CD4-positive, alpha-beta T cell treated with Interleukin-12 subunit alpha and Interleukin-12 subunit beta, for 1 hour (primary cell): ENCODE data around the gene KDM4E.

Experiments
- DNase-seq: peaks from one replicate; pipeline ENCODE4 v3.0.0-alpha.2; 2020

The KDM4E gene

DNA sequence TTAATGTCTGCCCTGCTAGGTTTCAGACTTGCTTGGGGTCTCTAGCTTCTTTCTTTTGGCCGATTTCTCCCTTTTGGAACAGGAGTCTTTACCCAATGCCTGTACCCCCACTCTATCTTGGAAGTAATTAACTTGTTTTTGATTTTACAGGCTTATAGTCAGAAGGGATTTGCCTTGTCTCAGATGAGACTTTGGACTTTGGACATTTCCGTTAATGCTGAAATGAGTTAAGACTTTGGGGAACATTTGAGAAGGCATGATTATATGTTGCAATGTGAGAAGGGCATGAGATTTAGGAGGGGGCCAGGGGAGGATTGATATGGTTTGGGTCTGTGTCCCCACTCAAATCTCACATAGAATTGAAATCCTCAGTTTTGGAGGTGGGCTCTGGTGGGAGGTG, 29.3 kb downstream of the KDM4E start:
- DNase-seq: no peak

GRCh38 chr11:95055283-95055897, 30.3 kb downstream of the KDM4E start:
- DNase-seq: no peak

DNA sequence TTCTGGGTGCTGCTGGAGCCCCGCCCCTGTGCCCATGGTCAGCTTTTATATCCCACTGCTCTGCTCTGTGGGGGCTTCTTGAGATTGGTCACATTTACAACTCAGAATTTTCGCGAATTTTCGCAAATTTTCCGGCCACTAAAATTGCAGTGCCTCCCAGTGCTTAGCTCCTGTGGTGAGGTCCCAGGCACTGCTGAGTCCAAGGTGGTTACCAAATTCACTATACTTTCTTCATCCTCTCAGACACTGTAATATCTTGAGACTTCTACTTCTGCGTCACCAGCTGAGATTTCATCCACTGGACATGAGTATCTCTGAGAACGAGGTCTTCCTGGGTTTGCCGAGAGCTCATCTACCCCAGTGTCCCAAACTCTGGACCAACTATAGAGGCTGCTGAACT, 32.9 kb downstream of the KDM4E start:
- DNase-seq: no peak

DNA sequence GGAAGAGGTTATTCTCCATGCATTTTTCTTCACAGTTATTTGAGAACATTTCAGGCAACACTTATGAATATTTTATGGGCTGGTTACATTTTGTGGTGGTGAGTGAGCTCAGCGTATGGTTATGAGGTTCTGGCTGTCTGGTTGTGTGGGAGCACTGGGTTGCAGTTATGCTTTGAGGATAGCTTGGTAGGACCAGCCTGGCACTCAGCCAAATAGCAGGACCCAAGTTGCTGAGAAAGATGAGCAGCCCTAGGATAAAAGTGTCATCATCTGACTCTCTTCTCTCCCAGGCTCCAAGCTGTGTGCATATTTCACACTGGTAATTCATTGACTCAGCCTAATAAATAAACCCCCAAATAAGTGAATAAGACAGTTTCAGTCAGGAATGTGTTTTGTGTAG, 33.6 kb downstream of the KDM4E start:
- DNase-seq: no peak

DNA sequence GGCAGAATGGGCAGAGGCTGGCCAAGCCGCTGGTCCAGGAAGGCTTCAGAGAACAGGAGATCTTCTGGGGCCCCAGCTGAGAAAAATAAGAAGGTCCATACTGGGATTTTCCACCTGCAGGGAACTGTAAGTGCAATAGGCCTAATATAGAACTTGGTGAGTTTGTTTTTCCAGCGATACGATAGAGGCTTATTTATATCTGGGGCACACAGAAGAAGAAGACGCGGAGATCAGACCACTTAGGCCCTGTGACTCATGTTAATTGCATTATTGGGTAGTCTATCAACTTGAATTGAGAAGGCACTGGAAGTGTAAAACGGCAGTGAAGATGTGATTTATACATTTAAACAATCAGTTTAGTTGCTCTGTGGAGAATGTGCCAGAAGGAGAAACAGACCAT, 34.0 kb downstream of the KDM4E start:
- DNase-seq: no peak

DNA sequence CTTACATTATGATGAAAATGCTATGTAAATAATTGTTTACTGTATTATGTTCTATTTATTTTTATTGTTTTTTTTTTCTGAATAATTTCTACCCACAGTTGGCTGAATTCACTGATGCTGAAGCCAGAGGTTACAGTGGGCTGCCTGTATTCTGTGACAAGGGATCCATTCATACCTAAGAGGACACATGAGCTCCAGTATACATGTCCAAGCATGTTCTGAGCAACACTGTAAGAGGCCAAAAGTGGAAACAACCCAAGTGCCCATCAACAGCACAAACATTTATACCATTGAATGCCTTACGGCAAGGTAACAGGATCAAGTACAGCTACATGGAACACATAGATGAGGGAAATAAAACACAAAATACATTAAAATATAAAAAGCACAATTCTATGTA, 40.3 kb downstream of the KDM4E start:
- DNase-seq: no peak

- DNase-seq: no peak
These were observed 41.6 kb downstream of the KDM4E start, which contains the start of gene SRSF8 for GRCh38 chr11:95066716-95067038. TSS of gene SRSF8 (plus strand) at chr11:95066919. CDS start at chr11:95067227, 308 bp downstream.

- DNase-seq: peak; percentile 76
These were observed 42.2 kb downstream of the KDM4E start for GRCh38 chr11:95067039-95067840.

GRCh38 chr11:95067841-95068219, 42.8 kb downstream of the KDM4E start:
- no peak for DNase-seq

- DNase-seq: peak; percentile 87
These were observed 43.5 kb downstream of the KDM4E start for GRCh38 chr11:95068549-95068948.

- no peak for DNase-seq
These were observed 45.4 kb downstream of the KDM4E start for GRCh38 chr11:95070471-95070870.

- DNase-seq: no peak
These were observed 47.9 kb downstream of the KDM4E start for GRCh38 chr11:95072948-95073347.

DNA sequence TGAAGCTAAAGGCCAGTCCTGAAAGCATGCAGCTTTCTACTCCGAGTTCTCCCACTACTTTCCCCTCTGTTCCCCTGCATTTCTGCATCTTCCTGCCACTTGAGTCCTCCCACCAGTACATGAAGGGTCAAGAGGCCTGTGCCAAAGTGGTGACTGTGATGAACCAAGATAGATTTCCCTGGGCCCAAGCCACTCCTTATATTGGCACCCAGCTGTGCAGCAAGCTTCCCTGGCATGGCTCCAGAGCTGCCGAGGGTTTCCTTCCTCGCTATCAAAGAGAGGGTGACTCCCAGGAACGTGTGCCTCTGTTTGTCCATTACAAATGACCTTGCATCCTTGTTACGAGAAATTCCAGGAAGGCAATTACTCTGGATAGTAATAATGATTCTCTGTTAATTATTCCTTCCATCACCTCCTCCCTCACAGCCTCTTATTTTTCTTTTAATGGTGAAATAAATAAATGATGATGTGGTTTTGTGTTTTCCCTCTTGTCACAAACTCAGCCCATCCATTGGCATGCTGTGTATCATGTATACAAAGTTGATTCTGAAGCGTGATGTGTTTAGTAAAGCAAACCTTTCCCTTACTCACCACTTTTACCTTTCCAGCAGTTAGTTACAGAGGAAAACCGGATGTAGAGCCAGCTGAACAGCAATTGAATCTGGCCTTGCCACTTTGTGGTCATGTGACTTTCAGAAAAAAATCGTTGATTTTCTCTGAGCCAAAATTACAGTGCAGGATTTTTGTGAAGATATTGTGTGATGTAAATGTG, 49.9 kb downstream of the KDM4E start:
- DNase-seq: no peak

GRCh38 chr11:95076416-95076815, 51.4 kb downstream of the KDM4E start:
- no peak for DNase-seq

DNA sequence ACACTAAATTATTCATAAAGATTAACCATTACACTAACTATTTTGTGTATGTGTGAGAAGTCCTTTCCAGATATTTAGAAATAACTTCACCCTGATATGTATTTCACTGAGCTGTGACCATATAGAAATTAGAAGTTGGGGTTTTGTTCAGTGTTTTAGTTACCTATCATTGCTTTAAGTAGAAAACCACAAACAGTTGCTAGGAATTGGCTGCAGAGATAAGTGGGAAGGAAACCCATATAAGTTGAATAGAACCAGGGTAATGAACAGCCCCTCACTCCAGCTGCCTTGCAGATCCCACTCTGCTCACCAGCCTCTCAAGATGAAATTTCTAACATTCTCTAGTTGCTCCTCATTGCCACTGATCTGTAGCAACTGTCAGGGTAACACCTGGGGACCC, 51.9 kb downstream of the KDM4E start:
- DNase-seq: no peak
